Measurements from ENCODE around the gene FAM3D. TPM values are rescaled to one million over a fixed set of nuclear protein-coding genes. Genes with fewer than 3 reads are reported as not detected.

FAM3D gene
- total and polyA plus RNA-seq, 2 of the 8 experiments (the other 6 are each of a cell fraction or from before 2014, with no cell fraction given) = not detected

DNA sequence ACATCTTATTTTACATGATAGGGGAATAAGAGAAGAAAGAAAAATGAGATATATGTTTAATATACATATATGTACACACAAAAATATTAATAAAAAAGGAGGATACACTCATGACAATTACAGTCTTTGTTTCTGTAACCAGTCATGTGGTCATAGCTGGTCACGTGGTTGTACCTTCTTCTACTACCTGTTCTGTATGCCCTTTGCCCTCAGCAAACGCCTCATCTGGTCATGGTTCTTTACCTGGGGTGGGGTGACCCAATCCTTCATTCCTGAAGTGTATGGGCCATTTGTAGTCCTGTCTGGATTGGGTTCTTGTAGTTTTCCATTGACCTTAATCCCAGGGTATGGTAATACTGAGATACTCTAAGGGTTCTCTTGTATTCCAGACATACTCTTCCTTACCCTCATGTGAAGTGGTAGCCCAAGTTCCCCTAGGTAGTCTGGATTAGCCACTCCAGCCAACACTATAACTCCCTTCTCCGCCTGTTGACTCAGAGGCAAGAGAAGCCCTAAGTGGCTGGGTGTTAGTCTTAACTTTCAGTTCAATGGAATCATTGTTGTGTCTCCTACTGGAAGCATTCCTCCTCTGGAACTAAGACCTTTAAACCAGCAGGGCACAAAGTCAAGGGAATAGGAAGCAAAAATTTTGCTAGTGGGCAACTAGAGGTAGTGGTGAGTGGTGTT, 47.3 kb upstream of the FAM3D start:
- Histone ChIP-seq H3K4ac (replicated peaks; ENCODE audit: insufficient read length, low read depth, low read length) (no peak overlapping the region), H4K5ac (ENCODE audit: insufficient read length, low read depth, low read length) (no peak overlapping the region), H3K79me1 (ENCODE audit: low read depth, low read length) (no peaks in the 10 kb centered on the region), H3K9ac (replicated peaks in 1 of 4; ENCODE audit: extremely low read depth in 1 of 4, low read depth in 3 of 4, low read length in 3 of 4) (no peak overlapping the region), H3K36me3 (ENCODE audit: control insufficient read depth in 2 of 4, insufficient read depth in 4 of 4, low read length in 3 of 4) (no peaks in the 10 kb centered on the region), H3K4me2 (ENCODE audit: insufficient read depth in 1 of 2, low read depth in 2 of 2, low read length in 2 of 2) (no peak overlapping the region), H3K14ac (ENCODE audit: insufficient read length) (no peak overlapping the region), H4K8ac (ENCODE audit: extremely low read depth, insufficient read depth, low read length) (no peak overlapping the region), H3K56ac (replicated peaks; ENCODE audit: insufficient read length, low read depth, low read length) (no peak overlapping the region), H3K4me3 (ENCODE audit: extremely low read depth in 1 of 4, insufficient read depth in 2 of 4, low read depth in 3 of 4, low read length in 4 of 4) (no peak overlapping the region), H2AFZ (ENCODE audit: low read length) (no peak overlapping the region), H4K20me1 (replicated peaks in 1 of 2; ENCODE audit: control insufficient read depth in 1 of 2, insufficient read depth in 2 of 2, low read length in 2 of 2) (no peaks in the 10 kb centered on the region), H2BK15ac (ENCODE audit: low read length) (no peak overlapping the region), H3K23me2 (ENCODE audit: low read depth, low read length) (no peaks in the 10 kb centered on the region), H2BK12ac (ENCODE audit: low read depth, low read length) (no peak overlapping the region), H3K27ac (ENCODE audit: low read depth, low read length) (no peak overlapping the region), H3K79me2 (ENCODE audit: control insufficient read depth in 1 of 2, insufficient read depth in 2 of 2, low read length in 2 of 2) (no peaks in the 10 kb centered on the region), H4K91ac (replicated peaks; ENCODE audit: insufficient read length, low read length) (no peak overlapping the region), H2BK120ac (replicated peaks; ENCODE audit: low read depth, low read length) (no peak overlapping the region), H3K9me3 (ENCODE audit: insufficient read depth in 2 of 2, low read depth in 1 of 2, low read length in 1 of 2) (0 out of 4 replicates have a peak, but pooled peaks cover 0 to 3% of the 10 kb centered on the region in 2 experiments), H3K27me3 (replicated peaks in 1 of 4; ENCODE audit: control insufficient read depth in 3 of 4, extremely low read depth in 1 of 4, insufficient read depth in 3 of 4, low read length in 3 of 4) (no peaks in the 10 kb centered on the region), H2BK5ac (ENCODE audit: low read depth, low read length) (no peak overlapping the region), H3K18ac (ENCODE audit: extremely low read depth, low read length) (no peak overlapping the region), H3K23ac (ENCODE audit: insufficient read length) (no peak overlapping the region), H2BK20ac (ENCODE audit: low read length) (no peak overlapping the region), H2AK5ac (ENCODE audit: low read depth, low read length) (no peak overlapping the region), H3K4me1 (replicated peaks in 1 of 4; ENCODE audit: control insufficient read depth in 3 of 4, insufficient read depth in 4 of 4, low read length in 3 of 4) (no peaks in the 10 kb centered on the region)
- ChIA-PET POLR2A (ENCODE audit: partially characterized antibody) (no interaction called here), CTCF (ENCODE audit: partially characterized antibody) (interaction anchor here (1.0 kb wide), 1 partner anchor 10 kb away, joined by 3 read pairs; no protein-coding TSS in a partner anchor)
- 81% methylated on average over 3 of the region's 3 CpGs; no CpG with 5 or more reads in 1 of the 2 experiments for WGBS, 2 experiments (ENCODE audit: extremely low coverage in 1 of 2, insufficient coverage in 1 of 2, insufficient read length in 1 of 2, insufficient replicate concordance in 2 of 2, low coverage in 1 of 2, low lambda C conversion rate in 2 of 2, missing lambda C conversion rate in 1 of 2)
- TF ChIP-seq KDM1A (IDR thresholded peaks at IDR 0.05; ENCODE audit: borderline replicate concordance, low read length) = no peak
- no peak for TF ChIP-seq SIRT6 (IDR thresholded peaks at IDR 0.05; ENCODE audit: low read length)
- no peak for TF ChIP-seq PHF8 (conservative IDR thresholded peaks at IDR 0.05; ENCODE audit: low read depth, low read length)
- no peak for TF ChIP-seq BCL11A (IDR thresholded peaks at IDR 0.05; ENCODE audit: low read depth in 2 of 2, low read length in 2 of 2)
- no peak for TF ChIP-seq ZNF274 (IDR thresholded peaks at IDR 0.05; ENCODE audit: borderline replicate concordance, extremely low read depth, low read length)
- no peak for TF ChIP-seq SUZ12 (IDR thresholded peaks at IDR 0.05; ENCODE audit: low read length)
- TF ChIP-seq HDAC6 (IDR thresholded peaks at IDR 0.05; ENCODE audit: low read depth, low read length) = no peak
- no peak for TF ChIP-seq TAF1 (IDR thresholded peaks at IDR 0.05; ENCODE audit: low read depth, low read length)
- no peak for TF ChIP-seq SIX5 (IDR thresholded peaks at IDR 0.05; ENCODE audit: low read depth, low read length)
- TF ChIP-seq GABPA (IDR thresholded peaks at IDR 0.05; ENCODE audit: borderline replicate concordance, insufficient read depth, low read length) = no peak
- no peak for TF ChIP-seq USF2 (IDR thresholded peaks at IDR 0.05; ENCODE audit: low read length)
- TF ChIP-seq RAD21 (IDR thresholded peaks at IDR 0.05 in 1 of 2, conservative IDR thresholded peaks at IDR 0.05 in 1 of 2; ENCODE audit: low read depth in 2 of 2, low read length in 2 of 2) = no peak
- no peak for FAIRE-seq
- DNase-seq (ENCODE audit: low read depth in 1 of 2, low spot score in 2 of 2) = no peak
